GM18907 (cell line): ENCODE data around the gene NTRK3.

Experiments used
- ATAC-seq: cut with Tn5 transposase; IDR thresholded peaks from one replicate; pipeline ENCODE4 v1.9.1; 2021; ENCODE audit warnings: mild to moderate bottlenecking, moderate library complexity; ENCODE audit not compliant: unreplicated experiment

NTRK3 gene

GRCh38 chr15:88256279-88257230 lies at the start of gene NTRK3:
TSS of gene NTRK3 (minus strand) at chr15:88256739. CDS start at chr15:88256153, 586 bp downstream.
- no peak for ATAC-seq

- no peak for ATAC-seq
Observed at GRCh38 chr15:88303395-88303794, 46.9 kb upstream of the NTRK3 start.

GRCh38 chr15:88302373-88302772 lies 45.8 kb upstream of the NTRK3 start:
- no peak for ATAC-seq

GRCh38 chr15:88301311-88301710 lies 44.8 kb upstream of the NTRK3 start:
- ATAC-seq = no peak

GRCh38 chr15:88300861-88301260 lies 44.3 kb upstream of the NTRK3 start:
- ATAC-seq = no peak

GRCh38 chr15:88300089-88300488 lies 43.5 kb upstream of the NTRK3 start:
- ATAC-seq = no peak

- no peak for ATAC-seq
Observed at GRCh38 chr15:88299497-88299896, 43.0 kb upstream of the NTRK3 start.

- no peak for ATAC-seq
Observed at GRCh38 chr15:88288661-88289060, 32.1 kb upstream of the NTRK3 start.

- ATAC-seq = no peak
Observed at GRCh38 chr15:88288206-88288605, 31.7 kb upstream of the NTRK3 start.

GRCh38 chr15:88284318-88284998 lies 27.9 kb upstream of the NTRK3 start:
- no peak for ATAC-seq

GRCh38 chr15:88282614-88283013 lies 26.1 kb upstream of the NTRK3 start:
- ATAC-seq = no peak

- ATAC-seq = no peak
Observed at GRCh38 chr15:88276821-88277410, 20.4 kb upstream of the NTRK3 start.

GRCh38 chr15:88275804-88276203 lies 19.3 kb upstream of the NTRK3 start:
- ATAC-seq = no peak

GRCh38 chr15:88274553-88275460 lies 18.3 kb upstream of the NTRK3 start:
- ATAC-seq = peak; percentile 87

- no peak for ATAC-seq
Observed at GRCh38 chr15:88272421-88272820, 15.9 kb upstream of the NTRK3 start.

- ATAC-seq = no peak
Observed at GRCh38 chr15:88269356-88270062, 13.0 kb upstream of the NTRK3 start.

- ATAC-seq = no peak
Observed at GRCh38 chr15:88267720-88268119, 11.2 kb upstream of the NTRK3 start.

GRCh38 chr15:88266170-88266569 lies 9.6 kb upstream of the NTRK3 start:
- no peak for ATAC-seq

GRCh38 chr15:88264622-88265021 lies 8.1 kb upstream of the NTRK3 start:
- no peak for ATAC-seq

GRCh38 chr15:88262064-88262463 lies 5.5 kb upstream of the NTRK3 start:
- no peak for ATAC-seq
